HEK293 (cell line): ENCODE measurements around the gene MKRN1.

Experiments used
- HOXC10 ChIP-seq: sonication (generic); formaldehyde crosslinking; IDR thresholded peaks from 2 replicates; pipeline ENCODE4 v1.8.1; 2023; ENCODE audit warnings: mild to moderate bottlenecking, missing genetic modification reagents
- MYNN ChIP-seq: fragments of 450-650 bp; formaldehyde crosslinking; IDR thresholded peaks from 2 replicates; pipeline ENCODE4 v1.5.1; 2016; ENCODE audit warnings: missing biosample characterization, missing genetic modification characterization, borderline replicate concordance
- OVOL3 ChIP-seq: fragments of 450-650 bp; formaldehyde crosslinking; IDR thresholded peaks from 2 replicates; pipeline ENCODE4 v1.5.1; 2016; ENCODE audit warnings: missing biosample characterization, missing genetic modification characterization
- SALL2 ChIP-seq: fragments of 450-650 bp; formaldehyde crosslinking; IDR thresholded peaks from 2 replicates; pipeline ENCODE4 v1.5.0; 2017; ENCODE audit warnings: missing biosample characterization, mild to moderate bottlenecking, missing genetic modification characterization, borderline replicate concordance
- SCRT2 ChIP-seq: fragments of 450-650 bp; formaldehyde crosslinking; IDR thresholded peaks from 2 replicates; pipeline ENCODE4 v1.5.1; 2016; ENCODE audit warnings: missing biosample characterization, missing genetic modification characterization
- YY1 ChIP-seq: fragments of 450-650 bp; formaldehyde crosslinking; IDR thresholded peaks from 2 replicates; pipeline ENCODE4 v1.5.1; 2018; ENCODE audit warnings: missing biosample characterization, missing genetic modification characterization
- ZBTB21 ChIP-seq: fragments of 450-650 bp; formaldehyde crosslinking; IDR thresholded peaks from 2 replicates; pipeline ENCODE4 v1.5.1; 2017; ENCODE audit warnings: missing biosample characterization, missing genetic modification characterization
- ZIC2 ChIP-seq: fragments of 450-650 bp; formaldehyde crosslinking; IDR thresholded peaks from 2 replicates; pipeline ENCODE4 v1.5.1; 2016; ENCODE audit warnings: missing biosample characterization, missing genetic modification characterization
- ZNF2 ChIP-seq: fragments of 450-650 bp; formaldehyde crosslinking; IDR thresholded peaks from 2 replicates; pipeline ENCODE4 v1.5.1; 2016; ENCODE audit warnings: missing biosample characterization, missing genetic modification characterization
- ZNF24 ChIP-seq: fragments of 450-650 bp; formaldehyde crosslinking; IDR thresholded peaks from 2 replicates; pipeline ENCODE4 v1.5.1; 2016; ENCODE audit warnings: missing biosample characterization, missing genetic modification characterization
- ZNF341 ChIP-seq: fragments of 450-650 bp; formaldehyde crosslinking; IDR thresholded peaks from 2 replicates; pipeline ENCODE4; 2016; ENCODE audit warnings: low read depth, missing biosample characterization, missing genetic modification characterization
- ZNF394 ChIP-seq: fragments of 450-650 bp; formaldehyde crosslinking; IDR thresholded peaks from 2 replicates; pipeline ENCODE4 v1.5.1; 2016; ENCODE audit warnings: missing biosample characterization, missing genetic modification characterization, mild to moderate bottlenecking, moderate library complexity, borderline replicate concordance
- ZNF433 ChIP-seq: fragments of 450-650 bp; formaldehyde crosslinking; IDR thresholded peaks from 2 replicates; pipeline ENCODE4 v1.5.1; 2016; ENCODE audit warnings: missing biosample characterization, missing genetic modification characterization, low read depth
- ZNF473 ChIP-seq: fragments of 450-650 bp; formaldehyde crosslinking; IDR thresholded peaks from 2 replicates; pipeline ENCODE4 v1.5.1; 2017; ENCODE audit warnings: missing biosample characterization, missing genetic modification characterization
- ZNF544 ChIP-seq: fragments of 450-650 bp; formaldehyde crosslinking; IDR thresholded peaks from 2 replicates; pipeline ENCODE4 v1.5.0; 2017; ENCODE audit warnings: missing biosample characterization, missing genetic modification characterization
- ZNF555 ChIP-seq: fragments of 450-650 bp; formaldehyde crosslinking; conservative IDR thresholded peaks from 2 replicates; pipeline ENCODE4 v1.5.1; 2017; ENCODE audit warnings: missing biosample characterization, mild to moderate bottlenecking, missing genetic modification characterization, inconsistent platforms
- ZNF560 ChIP-seq: fragments of 450-650 bp; formaldehyde crosslinking; IDR thresholded peaks from 2 replicates; pipeline ENCODE4 v1.5.1; 2017; ENCODE audit warnings: missing biosample characterization, missing genetic modification characterization, borderline replicate concordance
- ZNF561 ChIP-seq: fragments of 450-650 bp; IDR thresholded peaks from 2 replicates; pipeline ENCODE4 v1.5.1; 2018; ENCODE audit warnings: missing biosample characterization, missing genetic modification characterization, borderline replicate concordance
- ZNF610 ChIP-seq: fragments of 450-650 bp; formaldehyde crosslinking; IDR thresholded peaks from 2 replicates; pipeline ENCODE4 v1.5.1; 2016; ENCODE audit warnings: missing biosample characterization, missing genetic modification characterization, borderline replicate concordance
- ZNF624 ChIP-seq: fragments of 450-650 bp; formaldehyde crosslinking; IDR thresholded peaks from 2 replicates; pipeline ENCODE4 v1.5.1; 2017; ENCODE audit warnings: missing biosample characterization, missing genetic modification characterization
- ZNF654 ChIP-seq: fragments of 450-650 bp; formaldehyde crosslinking; IDR thresholded peaks from 2 replicates; pipeline ENCODE4 v1.5.1; 2016; ENCODE audit warnings: low read depth, missing biosample characterization, missing genetic modification characterization
- ZNF660 ChIP-seq: fragments of 450-650 bp; IDR thresholded peaks from 2 replicates; pipeline ENCODE4 v1.5.1; 2018; ENCODE audit warnings: missing biosample characterization, mild to moderate bottlenecking, missing genetic modification characterization
- ZNF664 ChIP-seq: fragments of 450-650 bp; formaldehyde crosslinking; IDR thresholded peaks from 2 replicates; pipeline ENCODE4 v1.5.1; 2016; ENCODE audit warnings: missing biosample characterization, missing genetic modification characterization
- ZNF747 ChIP-seq: fragments of 450-650 bp; formaldehyde crosslinking; IDR thresholded peaks from 2 replicates; pipeline ENCODE4 v1.5.1; 2016; ENCODE audit warnings: missing biosample characterization, missing genetic modification characterization
- TF ChIP-seq, protein P1 (sequence below): fragments of 450-650 bp; formaldehyde crosslinking; IDR thresholded peaks from 2 replicates; pipeline ENCODE4 v1.5.1; 2016; ENCODE audit warnings: missing biosample characterization, missing genetic modification characterization
- TF ChIP-seq, protein P2 (sequence below): fragments of 450-650 bp; formaldehyde crosslinking; IDR thresholded peaks from 2 replicates; pipeline ENCODE4 v1.5.1; 2016; ENCODE audit warnings: missing biosample characterization, missing genetic modification characterization
- TF ChIP-seq, protein P3 (sequence below): fragments of 450-650 bp; formaldehyde crosslinking; IDR thresholded peaks from 2 replicates; pipeline ENCODE4 v1.5.1; 2016; ENCODE audit warnings: missing biosample characterization, missing genetic modification characterization
- TF ChIP-seq, protein P4 (sequence below): fragments of 450-650 bp; formaldehyde crosslinking; IDR thresholded peaks from 2 replicates; pipeline ENCODE4 v1.5.1; 2016; ENCODE audit warnings: missing biosample characterization, missing genetic modification characterization
- TF ChIP-seq, protein P5 (sequence below): fragments of 450-650 bp; formaldehyde crosslinking; IDR thresholded peaks from 2 replicates; pipeline ENCODE4 v1.5.1; 2017; ENCODE audit warnings: missing biosample characterization, missing genetic modification characterization
- TF ChIP-seq, protein P6 (sequence below): fragments of 450-650 bp; formaldehyde crosslinking; IDR thresholded peaks from 2 replicates; pipeline ENCODE4 v1.5.1; 2016; ENCODE audit warnings: missing biosample characterization, missing genetic modification characterization

The MKRN1 gene

DNA sequence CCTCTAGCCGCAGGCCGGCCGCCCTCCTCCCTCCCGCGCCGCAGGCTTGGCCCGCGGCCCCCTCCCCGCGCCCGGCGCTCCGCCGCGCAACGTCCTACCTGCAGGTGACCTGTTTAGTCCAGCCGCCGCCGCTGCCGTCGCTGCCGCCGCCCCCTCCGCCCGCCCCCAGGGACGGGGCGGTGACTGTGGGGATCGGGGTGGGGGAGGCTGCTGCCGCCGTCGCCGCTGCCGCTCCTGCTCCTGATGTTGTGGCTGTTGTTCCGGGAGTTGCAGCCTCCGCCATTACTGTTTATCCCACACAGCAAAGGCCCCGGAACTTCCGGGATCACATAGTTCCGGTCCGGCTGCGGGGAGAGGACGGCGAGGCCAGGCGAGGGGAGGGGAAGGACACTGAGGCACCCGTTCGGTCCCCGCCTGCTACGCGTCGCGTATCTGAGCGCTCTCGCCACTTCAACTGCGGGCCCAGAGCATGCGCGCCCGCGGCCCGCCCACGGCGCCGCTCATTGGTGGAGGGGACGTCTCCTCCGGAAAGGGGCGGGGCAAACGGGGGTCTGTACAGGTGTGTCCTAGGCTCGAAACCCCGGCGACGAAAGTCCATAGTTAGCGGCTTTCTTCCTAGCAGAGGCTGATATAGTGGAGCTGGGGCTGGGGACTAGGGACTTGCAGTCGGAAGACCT is at the start of gene MKRN1 (continued):
- TF ChIP-seq HOXC10 (CRISPR knock-in tag) = no peak
- peak; percentile 92 for TF ChIP-seq ZNF610
- no peak for TF ChIP-seq OVOL3 (tag by site-specific recombination)
- TF ChIP-seq ZNF660 (tag by site-specific recombination) = 0 out of 2 replicates have a peak, but pooled peaks have one; percentile 71
- TF ChIP-seq ZNF341 (tag by site-specific recombination) = peak; percentile 89
- no peak for TF ChIP-seq ZNF394 (tag by site-specific recombination)
- no peak for TF ChIP-seq ZNF433
- TF ChIP-seq ZNF561 (tag by site-specific recombination) = peak; percentile 72
- TF ChIP-seq ZNF654 (tag by site-specific recombination) = no peak
- no peak for TF ChIP-seq ZIC2 (tag by site-specific recombination)
- peak; percentile 91 for TF ChIP-seq YY1 (tag by site-specific recombination)
- TF ChIP-seq ZNF560 (tag by site-specific recombination) = no peak
- TF ChIP-seq, protein P1, sequence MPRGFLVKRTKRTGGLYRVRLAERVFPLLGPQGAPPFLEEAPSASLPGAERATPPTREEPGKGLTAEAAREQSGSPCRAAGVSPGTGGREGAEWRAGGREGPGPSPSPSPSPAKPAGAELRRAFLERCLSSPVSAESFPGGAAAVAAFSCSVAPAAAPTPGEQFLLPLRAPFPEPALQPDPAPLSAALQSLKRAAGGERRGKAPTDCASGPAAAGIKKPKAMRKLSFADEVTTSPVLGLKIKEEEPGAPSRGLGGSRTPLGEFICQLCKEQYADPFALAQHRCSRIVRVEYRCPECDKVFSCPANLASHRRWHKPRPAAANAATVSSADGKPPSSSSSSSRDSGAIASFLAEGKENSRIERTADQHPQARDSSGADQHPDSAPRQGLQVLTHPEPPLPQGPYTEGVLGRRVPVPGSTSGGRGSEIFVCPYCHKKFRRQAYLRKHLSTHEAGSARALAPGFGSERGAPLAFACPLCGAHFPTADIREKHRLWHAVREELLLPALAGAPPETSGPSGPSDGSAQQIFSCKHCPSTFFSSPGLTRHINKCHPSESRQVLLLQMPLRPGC (tag by site-specific recombination) = no peak
- TF ChIP-seq, protein P2, sequence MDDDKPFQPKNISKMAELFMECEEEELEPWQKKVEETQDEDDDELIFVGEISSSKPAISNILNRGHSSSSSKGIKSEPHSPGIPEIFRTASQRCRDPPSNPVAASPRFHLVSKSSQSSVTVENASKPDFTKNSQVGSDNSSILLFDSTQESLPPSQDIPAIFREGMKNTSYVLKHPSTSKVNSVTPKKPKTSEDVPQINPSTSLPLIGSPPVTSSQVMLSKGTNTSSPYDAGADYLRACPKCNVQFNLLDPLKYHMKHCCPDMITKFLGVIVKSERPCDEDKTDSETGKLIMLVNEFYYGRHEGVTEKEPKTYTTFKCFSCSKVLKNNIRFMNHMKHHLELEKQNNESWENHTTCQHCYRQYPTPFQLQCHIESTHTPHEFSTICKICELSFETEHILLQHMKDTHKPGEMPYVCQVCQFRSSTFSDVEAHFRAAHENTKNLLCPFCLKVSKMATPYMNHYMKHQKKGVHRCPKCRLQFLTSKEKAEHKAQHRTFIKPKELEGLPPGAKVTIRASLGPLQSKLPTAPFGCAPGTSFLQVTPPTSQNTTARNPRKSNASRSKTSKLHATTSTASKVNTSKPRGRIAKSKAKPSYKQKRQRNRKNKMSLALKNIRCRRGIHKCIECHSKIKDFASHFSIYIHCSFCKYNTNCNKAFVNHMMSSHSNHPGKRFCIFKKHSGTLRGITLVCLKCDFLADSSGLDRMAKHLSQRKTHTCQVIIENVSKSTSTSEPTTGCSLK = no peak
- TF ChIP-seq ZBTB21 (tag by site-specific recombination) = no peak
- TF ChIP-seq ZNF473 (tag by site-specific recombination) = no peak
- TF ChIP-seq ZNF544 (tag by site-specific recombination) = no peak
- TF ChIP-seq, protein P3, sequence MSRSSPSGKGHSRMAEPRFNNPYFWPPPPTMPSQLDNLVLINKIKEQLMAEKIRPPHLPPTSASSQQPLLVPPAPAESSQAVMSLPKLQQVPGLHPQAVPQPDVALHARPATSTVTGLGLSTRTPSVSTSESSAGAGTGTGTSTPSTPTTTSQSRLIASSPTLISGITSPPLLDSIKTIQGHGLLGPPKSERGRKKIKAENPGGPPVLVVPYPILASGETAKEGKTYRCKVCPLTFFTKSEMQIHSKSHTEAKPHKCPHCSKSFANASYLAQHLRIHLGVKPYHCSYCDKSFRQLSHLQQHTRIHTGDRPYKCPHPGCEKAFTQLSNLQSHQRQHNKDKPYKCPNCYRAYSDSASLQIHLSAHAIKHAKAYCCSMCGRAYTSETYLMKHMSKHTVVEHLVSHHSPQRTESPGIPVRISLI (tag by site-specific recombination) = no peak
- TF ChIP-seq ZNF24 (tag by site-specific recombination) = no peak
- TF ChIP-seq, protein P4, sequence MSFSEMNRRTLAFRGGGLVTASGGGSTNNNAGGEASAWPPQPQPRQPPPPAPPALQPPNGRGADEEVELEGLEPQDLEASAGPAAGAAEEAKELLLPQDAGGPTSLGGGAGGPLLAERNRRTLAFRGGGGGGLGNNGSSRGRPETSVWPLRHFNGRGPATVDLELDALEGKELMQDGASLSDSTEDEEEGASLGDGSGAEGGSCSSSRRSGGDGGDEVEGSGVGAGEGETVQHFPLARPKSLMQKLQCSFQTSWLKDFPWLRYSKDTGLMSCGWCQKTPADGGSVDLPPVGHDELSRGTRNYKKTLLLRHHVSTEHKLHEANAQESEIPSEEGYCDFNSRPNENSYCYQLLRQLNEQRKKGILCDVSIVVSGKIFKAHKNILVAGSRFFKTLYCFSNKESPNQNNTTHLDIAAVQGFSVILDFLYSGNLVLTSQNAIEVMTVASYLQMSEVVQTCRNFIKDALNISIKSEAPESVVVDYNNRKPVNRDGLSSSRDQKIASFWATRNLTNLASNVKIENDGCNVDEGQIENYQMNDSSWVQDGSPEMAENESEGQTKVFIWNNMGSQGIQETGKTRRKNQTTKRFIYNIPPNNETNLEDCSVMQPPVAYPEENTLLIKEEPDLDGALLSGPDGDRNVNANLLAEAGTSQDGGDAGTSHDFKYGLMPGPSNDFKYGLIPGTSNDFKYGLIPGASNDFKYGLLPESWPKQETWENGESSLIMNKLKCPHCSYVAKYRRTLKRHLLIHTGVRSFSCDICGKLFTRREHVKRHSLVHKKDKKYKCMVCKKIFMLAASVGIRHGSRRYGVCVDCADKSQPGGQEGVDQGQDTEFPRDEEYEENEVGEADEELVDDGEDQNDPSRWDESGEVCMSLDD (tag by site-specific recombination) = no peak
- TF ChIP-seq, protein P5, sequence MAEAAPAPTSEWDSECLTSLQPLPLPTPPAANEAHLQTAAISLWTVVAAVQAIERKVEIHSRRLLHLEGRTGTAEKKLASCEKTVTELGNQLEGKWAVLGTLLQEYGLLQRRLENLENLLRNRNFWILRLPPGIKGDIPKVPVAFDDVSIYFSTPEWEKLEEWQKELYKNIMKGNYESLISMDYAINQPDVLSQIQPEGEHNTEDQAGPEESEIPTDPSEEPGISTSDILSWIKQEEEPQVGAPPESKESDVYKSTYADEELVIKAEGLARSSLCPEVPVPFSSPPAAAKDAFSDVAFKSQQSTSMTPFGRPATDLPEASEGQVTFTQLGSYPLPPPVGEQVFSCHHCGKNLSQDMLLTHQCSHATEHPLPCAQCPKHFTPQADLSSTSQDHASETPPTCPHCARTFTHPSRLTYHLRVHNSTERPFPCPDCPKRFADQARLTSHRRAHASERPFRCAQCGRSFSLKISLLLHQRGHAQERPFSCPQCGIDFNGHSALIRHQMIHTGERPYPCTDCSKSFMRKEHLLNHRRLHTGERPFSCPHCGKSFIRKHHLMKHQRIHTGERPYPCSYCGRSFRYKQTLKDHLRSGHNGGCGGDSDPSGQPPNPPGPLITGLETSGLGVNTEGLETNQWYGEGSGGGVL (tag by site-specific recombination) = peak; percentile 57; the same call in 1 of the 2 replicates
- TF ChIP-seq, protein P6, sequence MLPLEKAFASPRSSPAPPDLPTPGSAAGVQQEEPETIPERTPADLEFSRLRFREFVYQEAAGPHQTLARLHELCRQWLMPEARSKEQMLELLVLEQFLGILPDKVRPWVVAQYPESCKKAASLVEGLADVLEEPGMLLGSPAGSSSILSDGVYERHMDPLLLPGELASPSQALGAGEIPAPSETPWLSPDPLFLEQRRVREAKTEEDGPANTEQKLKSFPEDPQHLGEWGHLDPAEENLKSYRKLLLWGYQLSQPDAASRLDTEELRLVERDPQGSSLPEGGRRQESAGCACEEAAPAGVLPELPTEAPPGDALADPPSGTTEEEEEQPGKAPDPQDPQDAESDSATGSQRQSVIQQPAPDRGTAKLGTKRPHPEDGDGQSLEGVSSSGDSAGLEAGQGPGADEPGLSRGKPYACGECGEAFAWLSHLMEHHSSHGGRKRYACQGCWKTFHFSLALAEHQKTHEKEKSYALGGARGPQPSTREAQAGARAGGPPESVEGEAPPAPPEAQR (tag by site-specific recombination) = no peak
- TF ChIP-seq SCRT2 (tag by site-specific recombination) = peak; percentile 38; the same call in 1 of the 2 replicates
- TF ChIP-seq ZNF624 (tag by site-specific recombination) = no peak
- no peak for TF ChIP-seq ZNF555 (tag by site-specific recombination)
- no peak for TF ChIP-seq SALL2 (tag by site-specific recombination)
- no peak for TF ChIP-seq ZNF2 (tag by site-specific recombination)
- no peak for TF ChIP-seq ZNF747 (tag by site-specific recombination)
- no peak; the same call in 1 of the 2 replicates for TF ChIP-seq MYNN (tag by site-specific recombination)
- TF ChIP-seq ZNF664 (tag by site-specific recombination) = no peak
